ENCODE results near the gene ZBTB7C.

ZBTB7C gene

GRCh38 chr18:48134609-48135008, 274.6 kb downstream of the ZBTB7C start:
- in situ Hi-C loops (cut with MboI; ENCODE audit: low sequenced_read_pairs, unreplicated experiment) = no loop called here
- no peak for TF ChIP-seq CTCF (IDR thresholded peaks at IDR 0.05; ENCODE audit: borderline replicate concordance, control extremely low read depth, extremely low read depth, insufficient read depth, missing control alignments)
- no peak for DNase-seq (ENCODE audit: low spot score)

- in situ Hi-C loops (cut with MboI; ENCODE audit: low sequenced_read_pairs, unreplicated experiment) = no loop called here
- no peak for DNase-seq (ENCODE audit: low spot score)
- TF ChIP-seq CTCF (IDR thresholded peaks at IDR 0.05; ENCODE audit: borderline replicate concordance, control extremely low read depth, extremely low read depth, insufficient read depth, missing control alignments) = no peak
Observed at GRCh38 chr18:48133671-48134251, 275.4 kb downstream of the ZBTB7C start.

- DNase-seq (ENCODE audit: low spot score) = no peak
- TF ChIP-seq CTCF (IDR thresholded peaks at IDR 0.05; ENCODE audit: borderline replicate concordance, control extremely low read depth, extremely low read depth, insufficient read depth, missing control alignments) = no peak
- in situ Hi-C loops (cut with MboI; ENCODE audit: low sequenced_read_pairs, unreplicated experiment) = no loop called here
Observed at GRCh38 chr18:48132797-48133655, 276.2 kb downstream of the ZBTB7C start.

- TF ChIP-seq CTCF (IDR thresholded peaks at IDR 0.05; ENCODE audit: borderline replicate concordance, control extremely low read depth, extremely low read depth, insufficient read depth, missing control alignments) = no peak
- DNase-seq (ENCODE audit: low spot score) = no peak
- in situ Hi-C loops (cut with MboI; ENCODE audit: low sequenced_read_pairs, unreplicated experiment) = no loop called here
Observed at GRCh38 chr18:48131042-48131441, 278.1 kb downstream of the ZBTB7C start.

- in situ Hi-C loops (cut with MboI; ENCODE audit: low sequenced_read_pairs, unreplicated experiment) = no loop called here
- no peak for TF ChIP-seq CTCF (IDR thresholded peaks at IDR 0.05; ENCODE audit: borderline replicate concordance, control extremely low read depth, extremely low read depth, insufficient read depth, missing control alignments)
- DNase-seq (ENCODE audit: low spot score) = no peak
Observed at GRCh38 chr18:48129621-48130082, 279.5 kb downstream of the ZBTB7C start.

GRCh38 chr18:48127606-48128005, 281.6 kb downstream of the ZBTB7C start:
- no peak for TF ChIP-seq CTCF (IDR thresholded peaks at IDR 0.05; ENCODE audit: borderline replicate concordance, control extremely low read depth, extremely low read depth, insufficient read depth, missing control alignments)
- in situ Hi-C loops (cut with MboI; ENCODE audit: low sequenced_read_pairs, unreplicated experiment) = no loop called here
- DNase-seq (ENCODE audit: low spot score) = no peak
